ENCODE data around the gene ATP2B1. TPM values are rescaled to one million over a fixed set of nuclear protein-coding genes. Genes with fewer than 3 reads are reported as not detected.

ATP2B1 gene
- total and polyA plus RNA-seq, 2 of the 13 experiments (the other 11 are each of a cell fraction or from before 2014, with no cell fraction given) = 12.1 to 60.2 TPM

DNA sequence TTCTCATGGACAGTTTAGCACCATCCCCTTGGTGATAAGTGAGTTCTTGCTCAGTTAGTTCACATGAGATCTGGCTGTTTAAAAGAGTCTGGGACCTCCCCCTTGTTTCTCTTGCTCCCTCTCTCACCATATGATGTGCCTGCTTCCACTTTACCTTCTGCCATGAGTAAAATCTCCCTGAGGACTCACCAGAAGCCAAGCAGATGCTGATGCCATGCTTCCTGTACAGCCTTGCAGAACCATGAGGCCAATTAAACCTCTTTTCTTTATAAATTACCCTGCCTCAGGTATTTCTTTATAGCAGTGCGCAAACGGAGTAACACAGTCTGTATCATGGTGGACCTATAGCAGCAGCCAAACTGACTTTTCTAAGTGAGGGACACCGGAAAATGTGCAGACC is 58.8 kb downstream of the ATP2B1 start (continued):
- TF ChIP-seq, protein P1, sequence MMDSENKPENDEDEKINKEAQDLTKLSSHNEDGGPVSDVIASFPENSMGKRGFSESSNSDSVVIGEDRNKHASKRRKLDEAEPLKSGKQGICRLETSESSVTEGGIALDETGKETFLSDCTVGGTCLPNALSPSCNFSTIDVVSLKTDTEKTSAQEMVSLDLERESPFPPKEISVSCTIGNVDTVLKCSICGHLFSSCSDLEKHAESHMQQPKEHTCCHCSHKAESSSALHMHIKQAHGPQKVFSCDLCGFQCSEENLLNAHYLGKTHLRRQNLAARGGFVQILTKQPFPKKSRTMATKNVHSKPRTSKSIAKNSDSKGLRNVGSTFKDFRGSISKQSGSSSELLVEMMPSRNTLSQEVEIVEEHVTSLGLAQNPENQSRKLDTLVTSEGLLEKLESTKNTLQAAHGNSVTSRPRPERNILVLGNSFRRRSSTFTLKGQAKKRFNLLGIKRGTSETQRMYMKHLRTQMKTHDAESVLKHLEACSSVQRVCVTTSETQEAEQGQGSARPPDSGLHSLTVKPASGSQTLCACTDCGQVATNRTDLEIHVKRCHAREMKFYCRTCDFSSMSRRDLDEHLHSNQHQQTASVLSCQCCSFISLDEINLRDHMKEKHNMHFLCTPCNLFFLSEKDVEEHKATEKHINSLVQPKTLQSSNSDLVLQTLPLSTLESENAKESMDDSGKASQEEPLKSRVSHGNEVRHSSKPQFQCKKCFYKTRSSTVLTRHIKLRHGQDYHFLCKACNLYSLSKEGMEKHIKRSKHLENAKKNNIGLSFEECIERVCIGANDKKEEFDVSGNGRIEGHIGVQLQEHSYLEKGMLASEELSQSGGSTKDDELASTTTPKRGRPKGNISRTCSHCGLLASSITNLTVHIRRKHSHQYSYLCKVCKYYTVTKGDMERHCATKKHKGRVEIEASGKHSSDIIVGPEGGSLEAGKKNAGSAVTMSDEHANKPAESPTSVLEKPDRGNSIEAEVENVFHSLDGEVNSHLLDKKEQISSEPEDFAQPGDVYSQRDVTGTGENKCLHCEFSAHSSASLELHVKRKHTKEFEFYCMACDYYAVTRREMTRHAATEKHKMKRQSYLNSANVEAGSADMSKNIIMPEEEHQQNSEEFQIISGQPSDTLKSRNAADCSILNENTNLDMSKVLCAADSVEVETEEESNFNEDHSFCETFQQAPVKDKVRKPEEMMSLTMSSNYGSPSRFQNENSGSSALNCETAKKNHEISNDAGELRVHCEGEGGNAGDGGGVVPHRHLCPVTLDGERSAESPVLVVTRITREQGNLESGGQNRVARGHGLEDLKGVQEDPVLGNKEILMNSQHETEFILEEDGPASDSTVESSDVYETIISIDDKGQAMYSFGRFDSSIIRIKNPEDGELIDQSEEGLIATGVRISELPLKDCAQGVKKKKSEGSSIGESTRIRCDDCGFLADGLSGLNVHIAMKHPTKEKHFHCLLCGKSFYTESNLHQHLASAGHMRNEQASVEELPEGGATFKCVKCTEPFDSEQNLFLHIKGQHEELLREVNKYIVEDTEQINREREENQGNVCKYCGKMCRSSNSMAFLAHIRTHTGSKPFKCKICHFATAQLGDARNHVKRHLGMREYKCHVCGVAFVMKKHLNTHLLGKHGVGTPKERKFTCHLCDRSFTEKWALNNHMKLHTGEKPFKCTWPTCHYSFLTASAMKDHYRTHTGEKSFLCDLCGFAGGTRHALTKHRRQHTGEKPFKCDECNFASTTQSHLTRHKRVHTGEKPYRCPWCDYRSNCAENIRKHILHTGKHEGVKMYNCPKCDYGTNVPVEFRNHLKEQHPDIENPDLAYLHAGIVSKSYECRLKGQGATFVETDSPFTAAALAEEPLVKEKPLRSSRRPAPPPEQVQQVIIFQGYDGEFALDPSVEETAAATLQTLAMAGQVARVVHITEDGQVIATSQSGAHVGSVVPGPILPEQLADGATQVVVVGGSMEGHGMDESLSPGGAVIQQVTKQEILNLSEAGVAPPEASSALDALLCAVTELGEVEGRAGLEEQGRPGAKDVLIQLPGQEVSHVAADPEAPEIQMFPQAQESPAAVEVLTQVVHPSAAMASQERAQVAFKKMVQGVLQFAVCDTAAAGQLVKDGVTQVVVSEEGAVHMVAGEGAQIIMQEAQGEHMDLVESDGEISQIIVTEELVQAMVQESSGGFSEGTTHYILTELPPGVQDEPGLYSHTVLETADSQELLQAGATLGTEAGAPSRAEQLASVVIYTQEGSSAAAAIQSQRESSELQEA (CRISPR knock-in tag; IDR thresholded peaks at IDR 0.05; ENCODE audit: not compliant biosample characterization) = no peak
- TF ChIP-seq, protein P2, sequence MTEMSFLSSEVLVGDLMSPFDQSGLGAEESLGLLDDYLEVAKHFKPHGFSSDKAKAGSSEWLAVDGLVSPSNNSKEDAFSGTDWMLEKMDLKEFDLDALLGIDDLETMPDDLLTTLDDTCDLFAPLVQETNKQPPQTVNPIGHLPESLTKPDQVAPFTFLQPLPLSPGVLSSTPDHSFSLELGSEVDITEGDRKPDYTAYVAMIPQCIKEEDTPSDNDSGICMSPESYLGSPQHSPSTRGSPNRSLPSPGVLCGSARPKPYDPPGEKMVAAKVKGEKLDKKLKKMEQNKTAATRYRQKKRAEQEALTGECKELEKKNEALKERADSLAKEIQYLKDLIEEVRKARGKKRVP (CRISPR knock-in tag; IDR thresholded peaks at IDR 0.05) = no peak
- TF ChIP-seq, protein P3, sequence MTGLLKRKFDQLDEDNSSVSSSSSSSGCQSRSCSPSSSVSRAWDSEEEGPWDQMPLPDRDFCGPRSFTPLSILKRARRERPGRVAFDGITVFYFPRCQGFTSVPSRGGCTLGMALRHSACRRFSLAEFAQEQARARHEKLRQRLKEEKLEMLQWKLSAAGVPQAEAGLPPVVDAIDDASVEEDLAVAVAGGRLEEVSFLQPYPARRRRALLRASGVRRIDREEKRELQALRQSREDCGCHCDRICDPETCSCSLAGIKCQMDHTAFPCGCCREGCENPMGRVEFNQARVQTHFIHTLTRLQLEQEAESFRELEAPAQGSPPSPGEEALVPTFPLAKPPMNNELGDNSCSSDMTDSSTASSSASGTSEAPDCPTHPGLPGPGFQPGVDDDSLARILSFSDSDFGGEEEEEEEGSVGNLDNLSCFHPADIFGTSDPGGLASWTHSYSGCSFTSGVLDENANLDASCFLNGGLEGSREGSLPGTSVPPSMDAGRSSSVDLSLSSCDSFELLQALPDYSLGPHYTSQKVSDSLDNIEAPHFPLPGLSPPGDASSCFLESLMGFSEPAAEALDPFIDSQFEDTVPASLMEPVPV (CRISPR knock-in tag; IDR thresholded peaks at IDR 0.05) = no peak
